ENCODE results near the gene THUMPD2. TPM values are rescaled to one million over a fixed set of nuclear protein-coding genes. Genes with fewer than 3 reads are reported as not detected.

The THUMPD2 gene, protein sequence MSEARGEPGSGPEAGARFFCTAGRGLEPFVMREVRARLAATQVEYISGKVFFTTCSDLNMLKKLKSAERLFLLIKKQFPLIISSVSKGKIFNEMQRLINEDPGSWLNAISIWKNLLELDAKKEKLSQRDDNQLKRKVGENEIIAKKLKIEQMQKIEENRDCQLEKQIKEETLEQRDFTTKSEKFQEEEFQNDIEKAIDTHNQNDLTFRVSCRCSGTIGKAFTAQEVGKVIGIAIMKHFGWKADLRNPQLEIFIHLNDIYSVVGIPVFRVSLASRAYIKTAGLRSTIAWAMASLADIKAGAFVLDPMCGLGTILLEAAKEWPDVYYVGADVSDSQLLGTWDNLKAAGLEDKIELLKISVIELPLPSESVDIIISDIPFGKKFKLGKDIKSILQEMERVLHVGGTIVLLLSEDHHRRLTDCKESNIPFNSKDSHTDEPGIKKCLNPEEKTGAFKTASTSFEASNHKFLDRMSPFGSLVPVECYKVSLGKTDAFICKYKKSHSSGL
- total RNA-seq: 10.7 and 10.8 TPM in 2 replicates

DNA sequence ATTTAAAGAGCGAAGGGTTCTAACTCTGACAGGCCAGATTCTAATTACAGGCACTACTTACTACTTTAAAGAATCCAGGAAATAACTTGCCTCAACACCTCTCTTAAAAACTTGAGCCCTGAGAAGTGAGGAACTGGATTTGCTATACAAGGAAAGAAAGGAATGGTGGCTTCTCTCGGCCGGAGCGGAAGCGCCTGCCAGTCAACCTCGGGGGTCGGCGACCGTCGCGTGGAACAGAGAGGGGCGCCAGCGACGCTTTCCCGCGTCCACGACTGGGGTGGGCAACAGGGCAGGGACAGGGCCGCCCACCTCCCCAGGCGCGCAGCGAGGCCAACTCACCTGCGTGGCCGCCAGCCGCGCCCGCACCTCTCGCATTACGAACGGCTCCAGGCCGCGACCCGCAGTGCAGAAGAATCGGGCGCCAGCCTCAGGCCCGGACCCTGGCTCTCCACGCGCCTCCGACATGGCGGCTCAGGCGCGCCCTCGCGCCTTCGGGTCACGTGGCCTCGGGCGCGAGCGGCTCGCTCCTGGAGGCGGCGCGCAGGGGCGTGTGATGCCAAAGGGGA, at the start of gene THUMPD2:
Gene THUMPD2 (minus strand): TSS at position 484 of the 566 bp plus-strand sequence. CDS start 19 bp downstream, at position 465.

Other genes with a start within 250 kb of the THUMPD2 start
- 0.32 TPM in 1 of 2 replicates, not detected in the other for gene TMEM178A, start 113.3 kb downstream of the THUMPD2 start, total RNA-seq

Measured in epithelial cell of umbilical artery (primary cell).